MV-4-11 (cell line): ENCODE measurements around the gene FNDC3B.
"Not testable (repeated sequence)": the region's sequence is repeated elsewhere in the genome, so short reads cannot be mapped to it uniquely, and the experiment has no call there.

Experiments used
- DNase-seq: peaks from one replicate; lab custom pipeline; 2025; lab: John Stamatoyannopoulos, UW

The FNDC3B gene

GRCh38 chr3:172241405-172241804 is 202.0 kb downstream of the FNDC3B start:
- DNase-seq = no peak

- not testable (repeated sequence) for DNase-seq
Observed at GRCh38 chr3:172242471-172242870, 203.1 kb downstream of the FNDC3B start.

GRCh38 chr3:172243376-172243775 is 204.0 kb downstream of the FNDC3B start:
- not testable (repeated sequence) for DNase-seq

GRCh38 chr3:172244011-172244410 is 204.6 kb downstream of the FNDC3B start:
- DNase-seq = no peak

GRCh38 chr3:172245241-172245640 is 205.9 kb downstream of the FNDC3B start:
- DNase-seq = no peak

- no peak for DNase-seq
Observed at GRCh38 chr3:172246107-172246844, 206.9 kb downstream of the FNDC3B start.

- no peak for DNase-seq
Observed at GRCh38 chr3:172247525-172248274, 208.3 kb downstream of the FNDC3B start.

GRCh38 chr3:172249039-172249438 is 209.7 kb downstream of the FNDC3B start:
- no peak for DNase-seq

GRCh38 chr3:172251211-172251610 is 211.8 kb downstream of the FNDC3B start:
- no peak for DNase-seq

- no peak for DNase-seq
Observed at GRCh38 chr3:172253200-172253599, 213.8 kb downstream of the FNDC3B start.

- DNase-seq = no peak
Observed at GRCh38 chr3:172254542-172254941, 215.2 kb downstream of the FNDC3B start.

- not testable (repeated sequence) for DNase-seq
Observed at GRCh38 chr3:172255321-172255720, 215.9 kb downstream of the FNDC3B start.

- peak; percentile 72 for DNase-seq
Observed at GRCh38 chr3:172256101-172256734, 216.8 kb downstream of the FNDC3B start.

GRCh38 chr3:172257648-172258400 is 218.4 kb downstream of the FNDC3B start:
- DNase-seq = no peak

- DNase-seq = no peak
Observed at GRCh38 chr3:172258624-172259023, 219.2 kb downstream of the FNDC3B start.

GRCh38 chr3:172259111-172259541 is 219.7 kb downstream of the FNDC3B start:
- DNase-seq = no peak

- no peak for DNase-seq
Observed at GRCh38 chr3:172259726-172260248, 220.4 kb downstream of the FNDC3B start.

- DNase-seq = no peak
Observed at GRCh38 chr3:172260381-172260780, 221.0 kb downstream of the FNDC3B start.

- no peak for DNase-seq
Observed at GRCh38 chr3:172261054-172261453, 221.7 kb downstream of the FNDC3B start.

- DNase-seq = no peak
Observed at GRCh38 chr3:172262991-172263608, 223.7 kb downstream of the FNDC3B start.

- no peak for DNase-seq
Observed at GRCh38 chr3:172263781-172264486, 224.6 kb downstream of the FNDC3B start.
